Large intestine (tissue), 12 donors: ENCODE measurements around the gene SOX11. TPM values are rescaled to one million over a fixed set of nuclear protein-coding genes. Genes with fewer than 3 reads are reported as not detected.
"Not testable (repeated sequence)": the region's sequence is repeated elsewhere in the genome, so short reads cannot be mapped to it uniquely, and the experiment has no call there.

ENCODE experiments used
- DNase-seq, 2 donors: peaks; one replicate each; pipeline versions ENCODE4 v3.0.0 to v3.0.0-alpha.2; 2013
- H3K27ac ChIP-seq: one replicate; pipeline ENCODE4 v1.5.1; 2013; ENCODE audit warnings: low read length
- H3K27me3 ChIP-seq: 2 replicates; pipeline ENCODE4 v1.6.1; 2013; ENCODE audit warnings: low read length; ENCODE audit not compliant: control insufficient read depth, insufficient read depth
- H3K36me3 ChIP-seq: 2 replicates; pipeline ENCODE4 v1.6.1; 2013; ENCODE audit warnings: low read length; ENCODE audit not compliant: control insufficient read depth, insufficient read depth
- H3K4me1 ChIP-seq: one replicate; pipeline ENCODE4 v1.6.1; 2013; ENCODE audit warnings: low read length; ENCODE audit not compliant: control insufficient read depth, insufficient read depth
- H3K4me3 ChIP-seq: one replicate; pipeline ENCODE4 v1.5.1; 2013; ENCODE audit warnings: low read length
- H3K9me3 ChIP-seq: one replicate; pipeline ENCODE4 v1.6.1; 2013; ENCODE audit warnings: mild to moderate bottlenecking, low read depth, low read length, moderate library complexity; ENCODE audit not compliant: control insufficient read depth
- WGBS: methylation state at CpG from one replicate; pipeline ENCODE4 v1.1.5; 2013; ENCODE audit warnings: low lambda C conversion rate; ENCODE audit not compliant: insufficient coverage; 5-methylcytosine and 5-hydroxymethylcytosine counted together
- long read RNA-seq, 11 donors: transcript quantifications; one replicate each; lab custom pipeline, GENCODE V29; 2026
- polyA plus RNA-seq: library from polyadenylated mRNA; unstranded; fragments of 120-200 nt; gene quantifications from one replicate; pipeline ENCODE4 v1.2.1, GENCODE V29; 2013

Gene SOX11
- 3.1 TPM for polyA plus RNA-seq
- long read RNA-seq, donor 1, full-length matches to known transcripts = 6 of 6 reads
- long read RNA-seq, donor 1, partial matches to known transcripts = 0 of 6 reads
- long read RNA-seq, donor 1, other reads (novel, unspliced or antisense) = 0 of 6 reads
- long read RNA-seq, donor 2, full-length matches to known transcripts = 21 of 21 reads
- long read RNA-seq, donor 2, partial matches to known transcripts = 0 of 21 reads
- long read RNA-seq, donor 2, other reads (novel, unspliced or antisense) = 0 of 21 reads
- long read RNA-seq, donor 3 = 0 reads
- long read RNA-seq, donor 4, full-length matches to known transcripts = 1 of 1 reads
- long read RNA-seq, donor 4, partial matches to known transcripts = 0 of 1 reads
- long read RNA-seq, donor 4, other reads (novel, unspliced or antisense) = 0 of 1 reads
- long read RNA-seq, donor 5, full-length matches to known transcripts = 17 of 17 reads
- long read RNA-seq, donor 5, partial matches to known transcripts = 0 of 17 reads
- long read RNA-seq, donor 5, other reads (novel, unspliced or antisense) = 0 of 17 reads
- long read RNA-seq, donor 6, full-length matches to known transcripts = 25 of 25 reads
- long read RNA-seq, donor 6, partial matches to known transcripts = 0 of 25 reads
- long read RNA-seq, donor 6, other reads (novel, unspliced or antisense) = 0 of 25 reads
- long read RNA-seq, donor 7, full-length matches to known transcripts = 27 of 27 reads
- long read RNA-seq, donor 7, partial matches to known transcripts = 0 of 27 reads
- long read RNA-seq, donor 7, other reads (novel, unspliced or antisense) = 0 of 27 reads
- long read RNA-seq, donor 8, full-length matches to known transcripts = 20 of 20 reads
- long read RNA-seq, donor 8, partial matches to known transcripts = 0 of 20 reads
- long read RNA-seq, donor 8, other reads (novel, unspliced or antisense) = 0 of 20 reads
- long read RNA-seq, donor 9, full-length matches to known transcripts = 14 of 14 reads
- long read RNA-seq, donor 9, partial matches to known transcripts = 0 of 14 reads
- long read RNA-seq, donor 9, other reads (novel, unspliced or antisense) = 0 of 14 reads
- long read RNA-seq, donor 10, full-length matches to known transcripts = 20 of 20 reads
- long read RNA-seq, donor 10, partial matches to known transcripts = 0 of 20 reads
- long read RNA-seq, donor 10, other reads (novel, unspliced or antisense) = 0 of 20 reads
- long read RNA-seq, donor 11, full-length matches to known transcripts = 6 of 6 reads
- long read RNA-seq, donor 11, partial matches to known transcripts = 0 of 6 reads
- long read RNA-seq, donor 11, other reads (novel, unspliced or antisense) = 0 of 6 reads

- Histone ChIP-seq H3K4me1 (peaks cover 3% of the 10 kb centered on the region), H3K27ac (peak within 1 kb of the TSS; percentile 60), H3K27me3 (peaks cover 65% of the 10 kb centered on the region), H3K36me3 (no peaks in the 10 kb centered on the region), H3K4me3 (peak within 1 kb of the TSS; percentile 55), H3K9me3 (peaks cover 6% of the 10 kb centered on the region)
- peak; percentile 76 to 85 for DNase-seq
- no CpG with 5 or more reads among the region's 60 CpGs for WGBS
Measured at GRCh38 chr2:5691985-5692529, at the start of gene SOX11. Gene SOX11 (plus strand): TSS chr2:5692384. CDS start chr2:5692722, 338 bp downstream.

DNA sequence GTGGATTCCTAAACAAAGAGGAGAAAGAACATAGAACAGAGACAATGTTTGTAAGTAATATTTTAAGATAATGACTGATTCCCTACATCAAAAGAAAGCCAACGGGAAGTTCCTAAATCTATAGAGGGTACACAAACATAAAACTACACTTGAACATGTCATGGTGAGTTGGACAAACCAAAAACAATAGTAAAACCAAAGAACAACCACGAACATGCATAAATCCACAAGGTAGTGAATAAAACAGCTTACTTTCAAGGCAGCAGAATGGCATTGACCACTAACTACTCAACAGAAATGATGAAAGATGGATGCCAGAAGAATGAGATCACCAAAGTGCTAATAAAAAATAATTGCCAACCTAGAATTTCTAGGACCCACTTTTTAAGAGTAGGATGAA, 39.5 kb upstream of the SOX11 start:
- WGBS = no CpG with 5 or more reads among the region's 2 CpGs
- H3K4me3 ChIP-seq, H3K4me1 ChIP-seq, H3K27ac ChIP-seq, H3K36me3 ChIP-seq, H3K9me3 ChIP-seq, H3K27me3 ChIP-seq, DNase-seq: not testable (repeated sequence)

DNA sequence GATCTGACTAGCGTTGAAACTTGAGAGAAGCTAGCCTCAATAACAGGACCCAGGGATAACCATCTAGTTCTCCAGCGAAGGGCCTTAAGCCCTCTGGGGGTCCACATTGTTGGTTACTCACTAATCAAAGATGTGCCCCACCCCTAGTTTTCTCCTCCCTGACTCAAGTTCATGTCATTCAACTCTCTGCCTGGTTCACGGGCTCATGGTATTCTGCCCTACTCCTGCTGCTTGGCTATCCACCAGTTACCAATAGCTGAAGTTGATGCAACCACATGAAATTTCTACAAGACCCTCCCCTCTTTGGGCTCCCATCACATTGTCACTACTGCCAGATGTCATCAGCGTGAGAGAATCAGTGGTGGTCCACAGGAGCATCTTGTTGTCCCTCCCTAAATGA, 38.4 kb upstream of the SOX11 start:
- no CpG with 5 or more reads among the region's 4 CpGs for WGBS
- not testable (repeated sequence) for H3K9me3 ChIP-seq, H3K4me1 ChIP-seq, DNase-seq, H3K36me3 ChIP-seq, H3K27me3 ChIP-seq, H3K27ac ChIP-seq, H3K4me3 ChIP-seq

- Histone ChIP-seq H3K9me3 (no peaks in the 10 kb centered on the region), H3K4me3 (no peak overlapping the region), H3K27me3 (no peaks in the 10 kb centered on the region), H3K27ac (no peak overlapping the region), H3K4me1 (no peaks in the 10 kb centered on the region), H3K36me3 (no peaks in the 10 kb centered on the region)
- no peak for DNase-seq
- WGBS = no CpG with 5 or more reads among the region's 4 CpGs
Measured at GRCh38 chr2:5657231-5657630, 35.0 kb upstream of the SOX11 start.

GRCh38 chr2:5660591-5660990, 31.6 kb upstream of the SOX11 start:
- no peaks in the 10 kb centered on the region for H3K36me3 ChIP-seq
- H3K27ac ChIP-seq = no peak overlapping the region
- no peaks in the 10 kb centered on the region for H3K4me1 ChIP-seq
- no peaks in the 10 kb centered on the region for H3K9me3 ChIP-seq
- no peak for DNase-seq
- H3K4me3 ChIP-seq = no peak overlapping the region
- 69% methylated on average over 2 of the region's 3 CpGs for WGBS
- peaks cover 4% of the 10 kb centered on the region for H3K27me3 ChIP-seq

GRCh38 chr2:5661362-5661761, 30.8 kb upstream of the SOX11 start:
- no peaks in the 10 kb centered on the region for H3K9me3 ChIP-seq
- no peak for DNase-seq
- no peak overlapping the region for H3K27ac ChIP-seq
- H3K4me3 ChIP-seq = no peak overlapping the region
- H3K4me1 ChIP-seq = no peaks in the 10 kb centered on the region
- peaks cover 6% of the 10 kb centered on the region for H3K27me3 ChIP-seq
- 90% methylated on average over 2 of the region's 5 CpGs for WGBS
- no peaks in the 10 kb centered on the region for H3K36me3 ChIP-seq

GRCh38 chr2:5664278-5664681, 27.9 kb upstream of the SOX11 start:
- Histone ChIP-seq H3K36me3 (no peaks in the 10 kb centered on the region), H3K4me1 (no peaks in the 10 kb centered on the region), H3K27me3 (peaks cover 6% of the 10 kb centered on the region), H3K27ac (no peak overlapping the region), H3K9me3 (no peaks in the 10 kb centered on the region), H3K4me3 (no peak overlapping the region)
- WGBS = no CpG with 5 or more reads among the region's 4 CpGs
- no peak for DNase-seq

DNA sequence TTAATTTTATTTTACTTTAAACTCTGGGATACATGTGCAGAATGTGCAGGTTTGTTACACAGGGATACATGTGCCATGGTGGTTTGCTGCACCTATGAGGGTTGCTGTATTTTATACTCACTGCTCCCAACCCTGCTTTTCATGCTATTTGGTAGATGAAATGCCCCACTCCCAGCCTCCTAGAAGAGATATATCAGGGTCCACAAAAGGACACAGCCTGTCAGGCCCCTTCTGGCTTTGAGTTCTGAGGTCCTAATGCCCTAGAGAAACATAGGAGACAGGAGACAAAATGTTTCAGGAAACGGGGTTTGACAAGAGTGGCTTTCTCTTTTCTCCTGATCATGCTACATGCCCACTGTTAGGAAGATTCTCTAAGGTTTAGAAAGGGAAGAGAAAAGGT, 27.1 kb upstream of the SOX11 start:
- Histone ChIP-seq H3K4me1 (no peaks in the 10 kb centered on the region), H3K9me3 (no peaks in the 10 kb centered on the region), H3K27me3 (peaks cover 10% of the 10 kb centered on the region), H3K4me3 (no peak overlapping the region), H3K27ac (no peak overlapping the region), H3K36me3 (no peaks in the 10 kb centered on the region)
- no CpG with 5 or more reads among the region's 1 CpG for WGBS
- no peak for DNase-seq

GRCh38 chr2:5666798-5667197, 25.4 kb upstream of the SOX11 start:
- Histone ChIP-seq H3K4me3 (no peak overlapping the region), H3K27ac (no peak overlapping the region), H3K36me3 (no peaks in the 10 kb centered on the region), H3K27me3 (peaks cover 18% of the 10 kb centered on the region), H3K9me3 (no peaks in the 10 kb centered on the region), H3K4me1 (no peaks in the 10 kb centered on the region)
- WGBS = 100% methylated on average over 1 of the region's 4 CpGs
- no peak for DNase-seq

DNA sequence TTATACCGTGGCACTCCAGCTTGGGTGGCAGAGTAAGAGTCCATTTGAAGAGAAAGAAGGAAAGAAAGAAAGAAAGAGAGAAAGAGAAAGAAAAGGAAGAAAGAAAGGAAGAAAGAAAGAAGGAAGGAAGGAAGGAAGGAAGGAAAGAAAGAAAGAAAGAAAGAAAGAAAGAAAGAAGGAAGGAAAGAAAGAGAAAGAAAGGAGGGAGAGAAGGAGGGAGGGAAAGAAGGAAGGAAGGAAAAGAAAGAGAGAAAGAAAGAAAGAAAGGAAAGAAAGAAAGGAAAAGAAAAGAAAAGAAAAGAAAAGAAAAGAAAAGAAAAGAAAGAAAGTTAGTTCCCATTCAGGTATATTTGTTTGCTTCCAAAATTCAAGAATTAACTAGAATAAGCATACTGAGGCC, 24.5 kb upstream of the SOX11 start:
- H3K27me3 ChIP-seq = peaks cover 27% of the 10 kb centered on the region
- not testable (repeated sequence) for H3K36me3 ChIP-seq, DNase-seq, H3K27ac ChIP-seq, H3K4me1 ChIP-seq, H3K4me3 ChIP-seq, H3K9me3 ChIP-seq
- WGBS = 100% methylated on average over 1 of the region's 1 CpG
